Mucosa of rectum (tissue), 2 donors: ENCODE results near the gene MRRF.

ENCODE experiments used
- H3K27ac ChIP-seq, 2 donors: one replicate each; pipeline ENCODE4 v1.7.0; 2013; ENCODE audit warnings: inconsistent platforms in 2 of 2, low read depth in 2 of 2, low read length in 2 of 2
- H3K27me3 ChIP-seq, 2 donors: one replicate each; pipeline ENCODE4 v1.7.0; 2013; ENCODE audit warnings: low read length in 2 of 2; ENCODE audit not compliant: control insufficient read depth in 2 of 2, insufficient read depth in 2 of 2
- H3K36me3 ChIP-seq, 2 donors: one replicate each; pipeline ENCODE4 v1.7.0; 2013; ENCODE audit warnings: low read length in 2 of 2; ENCODE audit not compliant: control insufficient read depth in 2 of 2, insufficient read depth in 2 of 2
- H3K4me1 ChIP-seq, 2 donors: one replicate each; pipeline ENCODE4 v1.7.0; 2013; ENCODE audit warnings: low read length in 2 of 2, mild to moderate bottlenecking in 1 of 2; ENCODE audit not compliant: control insufficient read depth in 2 of 2, insufficient read depth in 2 of 2
- H3K4me3 ChIP-seq, 2 donors: one replicate each; pipeline ENCODE4 v1.7.0; 2013; ENCODE audit warnings: low read length in 2 of 2
- H3K9ac ChIP-seq, 2 donors: one replicate each; pipeline ENCODE4 v1.7.0; 2013; ENCODE audit warnings: low read length in 2 of 2, low read depth in 1 of 2, mild to moderate bottlenecking in 1 of 2
- H3K9me3 ChIP-seq, 2 donors: one replicate each; pipeline ENCODE4 v1.7.0; 2013; ENCODE audit warnings: low read length in 2 of 2; ENCODE audit not compliant: control insufficient read depth in 2 of 2
- donor health status: healthy.
- donor health status: Normal muscosa, but diverticular disease.

MRRF gene

GRCh38 chr9:122264360-122265148 lies at the start of gene MRRF, which contains the start of gene RBM18:
Gene MRRF (plus strand): TSS chr9:122264882. CDS start chr9:122270892, 6,010 bp downstream.
Gene RBM18 (minus strand): TSS chr9:122264840. CDS start chr9:122261492, 3,348 bp downstream.
- Histone ChIP-seq H3K9me3 (no peaks in the 10 kb centered on the region), H3K4me1 (peaks cover 20 to 26% of the 10 kb centered on the region in 2 donors), H3K36me3 (peaks cover 13% of the 10 kb centered on the region in 2 donors), H3K4me3 (peak within 1 kb of the TSS; percentile 91 to 98), H3K9ac (peak within 1 kb of the TSS; percentile 89 to 96), H3K27me3 (no peaks in the 10 kb centered on the region), H3K27ac (peak within 1 kb of the TSS; percentile 96 to 97)

GRCh38 chr9:122215663-122216062 lies 49.0 kb upstream of the MRRF start:
- H3K36me3 ChIP-seq = no peaks in the 10 kb centered on the region
- peaks cover 3 to 13% of the 10 kb centered on the region in 2 donors for H3K4me1 ChIP-seq
- no peaks in the 10 kb centered on the region for H3K9me3 ChIP-seq
- H3K4me3 ChIP-seq = no peak overlapping the region
- H3K9ac ChIP-seq = no peak overlapping the region
- peaks cover 65 to 76% of the 10 kb centered on the region in 2 donors for H3K27me3 ChIP-seq
- H3K27ac ChIP-seq = no peak overlapping the region

GRCh38 chr9:122216138-122216797 lies 48.4 kb upstream of the MRRF start:
- no peak overlapping the region for H3K27ac ChIP-seq
- H3K4me1 ChIP-seq = peaks cover 3 to 13% of the 10 kb centered on the region in 2 donors
- H3K9me3 ChIP-seq = no peaks in the 10 kb centered on the region
- H3K4me3 ChIP-seq = no peak overlapping the region
- H3K27me3 ChIP-seq = peaks cover 70 to 80% of the 10 kb centered on the region in 2 donors
- H3K36me3 ChIP-seq = no peaks in the 10 kb centered on the region
- H3K9ac ChIP-seq = no peak overlapping the region

- peaks cover 3 to 13% of the 10 kb centered on the region in 2 donors for H3K4me1 ChIP-seq
- H3K4me3 ChIP-seq = no peak overlapping the region
- peaks cover 76 to 79% of the 10 kb centered on the region in 2 donors for H3K27me3 ChIP-seq
These were observed 47.8 kb upstream of the MRRF start for GRCh38 chr9:122216798-122217418.

GRCh38 chr9:122217640-122218039 lies 47.0 kb upstream of the MRRF start:
- H3K27ac ChIP-seq = no peak overlapping the region
- H3K4me3 ChIP-seq = no peak overlapping the region
- no peaks in the 10 kb centered on the region for H3K36me3 ChIP-seq
- peaks cover 3 to 13% of the 10 kb centered on the region in 2 donors for H3K4me1 ChIP-seq
- H3K27me3 ChIP-seq = peaks cover 80% of the 10 kb centered on the region in 2 donors
- H3K9me3 ChIP-seq = no peaks in the 10 kb centered on the region
- no peak overlapping the region for H3K9ac ChIP-seq

More at GRCh38 chr9:122216798-122217418, 47.8 kb upstream of the MRRF start:
- Histone ChIP-seq H3K36me3 (no peaks in the 10 kb centered on the region), H3K9me3 (no peaks in the 10 kb centered on the region), H3K9ac (no peak overlapping the region), H3K27ac (no peak overlapping the region)

- H3K27me3 ChIP-seq = peaks cover 75 to 76% of the 10 kb centered on the region in 2 donors
- no peak overlapping the region for H3K4me3 ChIP-seq
- H3K9ac ChIP-seq = no peak overlapping the region
- H3K4me1 ChIP-seq = peaks cover 3 to 11% of the 10 kb centered on the region in 2 donors
- no peak overlapping the region for H3K27ac ChIP-seq
- no peaks in the 10 kb centered on the region for H3K9me3 ChIP-seq
- no peaks in the 10 kb centered on the region for H3K36me3 ChIP-seq
These were observed 46.4 kb upstream of the MRRF start for GRCh38 chr9:122218071-122218934.

GRCh38 chr9:122218935-122219855 lies 45.5 kb upstream of the MRRF start:
- Histone ChIP-seq H3K9me3 (no peaks in the 10 kb centered on the region), H3K4me3 (no peak overlapping the region), H3K27me3 (peaks cover 71 to 82% of the 10 kb centered on the region in 2 donors), H3K9ac (no peak overlapping the region), H3K36me3 (no peaks in the 10 kb centered on the region), H3K27ac (no peak overlapping the region), H3K4me1 (peaks cover 2 to 9% of the 10 kb centered on the region in 2 donors)

- Histone ChIP-seq H3K36me3 (no peaks in the 10 kb centered on the region), H3K27ac (no peak overlapping the region), H3K9ac (no peak overlapping the region), H3K27me3 (peaks cover 73 to 85% of the 10 kb centered on the region in 2 donors), H3K4me3 (no peak overlapping the region), H3K9me3 (no peaks in the 10 kb centered on the region), H3K4me1 (peaks cover 0 to 9% of the 10 kb centered on the region in 2 donors)
These were observed 44.6 kb upstream of the MRRF start for GRCh38 chr9:122219856-122220672.
